ENCODE measurements around the gene PRKCB. TPM values are rescaled to one million over a fixed set of nuclear protein-coding genes. Genes with fewer than 3 reads are reported as not detected.

PRKCB gene
- total RNA-seq, 2 donors from 2014 or later = 2.9 to 28.6 TPM

- DNase-seq (ENCODE audit: low spot score) = no peak
- no peaks in the 10 kb centered on the region for H3K9me3 ChIP-seq
- H3K4me1 ChIP-seq (replicated peaks) = no peaks in the 10 kb centered on the region
- no peak overlapping the region for H3K27ac ChIP-seq
- intact Hi-C loops (cut with DNase I) = no loop called here
- H3K36me3 ChIP-seq = no peaks in the 10 kb centered on the region
- no peak overlapping the region for H3K4me3 ChIP-seq
- 71% methylated on average over 1 of the region's 1 CpG for WGBS
- H3K27me3 ChIP-seq (replicated peaks; ENCODE audit: insufficient read depth) = no peaks in the 10 kb centered on the region
- TF ChIP-seq POLR2A (IDR thresholded peaks at IDR 0.05) = no peak
- TF ChIP-seq CTCF (IDR thresholded peaks at IDR 0.05) = no peak
- TF ChIP-seq POLR2AphosphoS5 (IDR thresholded peaks at IDR 0.05) = no peak
These were observed 108.6 kb downstream of the PRKCB start for GRCh38 chr16:23944381-23944780.

GRCh38 chr16:23945243-23945642 lies 109.5 kb downstream of the PRKCB start:
- intact Hi-C loops (cut with DNase I) = no loop called here
- Histone ChIP-seq H3K4me3 (no peak overlapping the region), H3K9me3 (no peaks in the 10 kb centered on the region), H3K36me3 (no peaks in the 10 kb centered on the region), H3K4me1 (replicated peaks) (no peaks in the 10 kb centered on the region), H3K27me3 (replicated peaks; ENCODE audit: insufficient read depth) (no peaks in the 10 kb centered on the region), H3K27ac (no peak overlapping the region)
- TF ChIP-seq POLR2A (IDR thresholded peaks at IDR 0.05) = no peak
- no peak for TF ChIP-seq POLR2AphosphoS5 (IDR thresholded peaks at IDR 0.05)
- no peak for TF ChIP-seq CTCF (IDR thresholded peaks at IDR 0.05)
- DNase-seq (ENCODE audit: low spot score) = no peak
- 93% methylated on average over 4 of the region's 4 CpGs for WGBS

- Histone ChIP-seq H3K36me3 (no peaks in the 10 kb centered on the region), H3K4me3 (no peak overlapping the region), H3K4me1 (replicated peaks) (no peaks in the 10 kb centered on the region), H3K9me3 (no peaks in the 10 kb centered on the region), H3K27me3 (replicated peaks; ENCODE audit: insufficient read depth) (no peaks in the 10 kb centered on the region), H3K27ac (no peak overlapping the region)
- intact Hi-C loops (cut with DNase I) = no loop called here
- TF ChIP-seq CTCF (IDR thresholded peaks at IDR 0.05) (no peak), POLR2AphosphoS5 (IDR thresholded peaks at IDR 0.05) (no peak), POLR2A (IDR thresholded peaks at IDR 0.05) (no peak)
- 90% methylated on average over 4 of the region's 4 CpGs for WGBS
- DNase-seq (ENCODE audit: low spot score) = no peak
These were observed 112.1 kb downstream of the PRKCB start for GRCh38 chr16:23947838-23948237.

GRCh38 chr16:23948949-23949411 lies 113.2 kb downstream of the PRKCB start:
- no peaks in the 10 kb centered on the region for H3K4me1 ChIP-seq (replicated peaks)
- no peaks in the 10 kb centered on the region for H3K27me3 ChIP-seq (replicated peaks; ENCODE audit: insufficient read depth)
- TF ChIP-seq CTCF (IDR thresholded peaks at IDR 0.05) (no peak), POLR2A (IDR thresholded peaks at IDR 0.05) (no peak), POLR2AphosphoS5 (IDR thresholded peaks at IDR 0.05) (no peak)
- WGBS = 38% methylated on average over 11 of the region's 11 CpGs
- no peaks in the 10 kb centered on the region for H3K36me3 ChIP-seq
- DNase-seq (ENCODE audit: low spot score) = no peak
- intact Hi-C loops (cut with DNase I) = no loop called here
- no peak overlapping the region for H3K27ac ChIP-seq
- H3K4me3 ChIP-seq = no peak overlapping the region
- no peaks in the 10 kb centered on the region for H3K9me3 ChIP-seq

- Histone ChIP-seq H3K27me3 (replicated peaks; ENCODE audit: insufficient read depth) (no peaks in the 10 kb centered on the region), H3K27ac (no peak overlapping the region), H3K9me3 (no peaks in the 10 kb centered on the region), H3K4me3 (no peak overlapping the region), H3K4me1 (replicated peaks) (no peaks in the 10 kb centered on the region), H3K36me3 (no peaks in the 10 kb centered on the region)
- WGBS = 71% methylated on average over 5 of the region's 5 CpGs
- no peak for TF ChIP-seq CTCF (IDR thresholded peaks at IDR 0.05)
- no peak for TF ChIP-seq POLR2A (IDR thresholded peaks at IDR 0.05)
- TF ChIP-seq POLR2AphosphoS5 (IDR thresholded peaks at IDR 0.05) = no peak
- no peak for DNase-seq (ENCODE audit: low spot score)
- intact Hi-C loops (cut with DNase I) = no loop called here
These were observed 114.0 kb downstream of the PRKCB start for GRCh38 chr16:23949630-23950290.
